ENCODE measurements around the gene SPCS2. TPM values are rescaled to one million over a fixed set of nuclear protein-coding genes. Genes with fewer than 3 reads are reported as not detected.

The SPCS2 gene
- total RNA-seq, 1 experiment from 2014 or later: 116 TPM

GRCh38 chr11:74923125-74923524 is 25.9 kb upstream of the SPCS2 start:
- TF ChIP-seq ZNF121 (CRISPR knock-in tag; IDR thresholded peaks at IDR 0.05) (no peak), ERG (CRISPR knock-in tag; IDR thresholded peaks at IDR 0.05) (no peak), AFF4 (CRISPR knock-in tag; IDR thresholded peaks at IDR 0.05; ENCODE audit: borderline replicate concordance) (no peak), JAZF1 (CRISPR knock-in tag; IDR thresholded peaks at IDR 0.05) (no peak), OVOL2 (CRISPR knock-in tag; IDR thresholded peaks at IDR 0.05; ENCODE audit: borderline replicate concordance) (no peak), GABPB1 (CRISPR knock-in tag; IDR thresholded peaks at IDR 0.05) (no peak)
- no peaks in the 10 kb centered on the region for H3K4me1 Mint-ChIP-seq
- no peaks in the 10 kb centered on the region for H3K9me3 Mint-ChIP-seq
- H3K36me3 Mint-ChIP-seq: 0 out of 2 replicates have a peak, but pooled peaks cover 4% of the 10 kb centered on the region
- no peak overlapping the region for H3K4me3 Mint-ChIP-seq
- ChIA-PET POLR2A (no interaction called here), CTCF (interaction anchor here (1.8 kb wide), 1 partner anchor 218 kb away, joined by 6 read pairs; no protein-coding TSS in a partner anchor)
- ATAC-seq (no peak), DNase-seq (ENCODE audit: low spot score) (no peak)
- no peaks in the 10 kb centered on the region for H3K27me3 Mint-ChIP-seq (ENCODE audit: low read depth)
- no peak overlapping the region for H3K27ac Mint-ChIP-seq

- TF ChIP-seq ZNF416 (CRISPR knock-in tag; IDR thresholded peaks at IDR 0.05): no peak
- no peak overlapping the region for H3K4me3 Mint-ChIP-seq
- no peaks in the 10 kb centered on the region for H3K4me1 Mint-ChIP-seq
- ChIA-PET POLR2A (no interaction called here), CTCF (interaction anchor here (1.6 to 1.7 kb wide), 2 partner anchors 215 to 280 kb away, joined by 5 to 7 read pairs; no protein-coding TSS in a partner anchor)
- no peak for DNase-seq (ENCODE audit: low spot score)
- no peaks in the 10 kb centered on the region for H3K27me3 Mint-ChIP-seq (ENCODE audit: low read depth)
- no peak for ATAC-seq
- H3K36me3 Mint-ChIP-seq: no peaks in the 10 kb centered on the region
- no peak overlapping the region for H3K27ac Mint-ChIP-seq
- H3K9me3 Mint-ChIP-seq: no peaks in the 10 kb centered on the region
Measured at GRCh38 chr11:74925281-74925680, 23.8 kb upstream of the SPCS2 start.

- Mint-ChIP-seq H3K27ac (no peak overlapping the region), H3K4me1 (no peaks in the 10 kb centered on the region), H3K4me3 (no peak overlapping the region), H3K27me3 (ENCODE audit: low read depth) (no peaks in the 10 kb centered on the region), H3K9me3 (no peaks in the 10 kb centered on the region), H3K36me3 (no peaks in the 10 kb centered on the region)
- CTCF ChIA-PET: interaction anchor here (1.6 to 1.7 kb wide), 2 partner anchors 214 to 278 kb away, joined by 5 to 7 read pairs; no protein-coding TSS in a partner anchor
- TF ChIP-seq NR2C2 (CRISPR knock-in tag; IDR thresholded peaks at IDR 0.05) (no peak), ZNF671 (CRISPR knock-in tag; IDR thresholded peaks at IDR 0.05) (no peak), IRF2 (CRISPR knock-in tag; IDR thresholded peaks at IDR 0.05; ENCODE audit: borderline replicate concordance, low read depth) (no peak), ZNF396 (CRISPR knock-in tag; IDR thresholded peaks at IDR 0.05; ENCODE audit: borderline replicate concordance) (no peak), SOX15 (CRISPR knock-in tag; IDR thresholded peaks at IDR 0.05) (no peak), CDX4 (CRISPR knock-in tag; IDR thresholded peaks at IDR 0.05; ENCODE audit: borderline replicate concordance) (no peak), TCF7 (CRISPR knock-in tag; IDR thresholded peaks at IDR 0.05; ENCODE audit: low read depth) (no peak), STAT6 (CRISPR knock-in tag; conservative IDR thresholded peaks at IDR 0.05; ENCODE audit: low read depth) (no peak), ZNF121 (CRISPR knock-in tag; IDR thresholded peaks at IDR 0.05) (no peak), GABPB1 (CRISPR knock-in tag; IDR thresholded peaks at IDR 0.05) (no peak), ELF4 (CRISPR knock-in tag; IDR thresholded peaks at IDR 0.05; ENCODE audit: low read depth) (no peak)
- DNase-seq (ENCODE audit: low spot score) (no peak), ATAC-seq (no peak)
- POLR2A ChIA-PET: no interaction called here
Measured at GRCh38 chr11:74926304-74927030, 22.6 kb upstream of the SPCS2 start.
